Motor neuron (in vitro differentiated cells): Measurements from ENCODE around the gene S1PR2. TPM values are rescaled to one million over a fixed set of nuclear protein-coding genes. Genes with fewer than 3 reads are reported as not detected.
"Not testable (repeated sequence)": the region's sequence is repeated elsewhere in the genome, so short reads cannot be mapped to it uniquely, and the experiment has no call there.

Experiments used
- ATAC-seq, 8 experiments: fragments of 200-7000 bp; cut with Tn5 transposase; replicated peaks in 6 of 8; 2 replicates each; pipeline ENCODE4 v1.8.0; 2021; ENCODE audit warnings: mild to moderate bottlenecking in 8 of 8, moderate library complexity in 8 of 8
- H3K27ac ChIP-seq, 2 donors: fragments of 250-450 bp; sonication (Bioruptor Pico); 2 replicates each; pipeline ENCODE4 v1.9.0; 2021; ENCODE audit warnings: antibody characterized with exemption in 2 of 2, mild to moderate bottlenecking in 2 of 2, moderate library complexity in 1 of 2
- H3K4me1 ChIP-seq, 2 donors: fragments of 250-450 bp; sonication (Bioruptor Pico); replicated peaks in 1 of 2; 2 replicates each; pipeline ENCODE4 v1.6.1; 2021; ENCODE audit warnings: antibody characterized with exemption in 2 of 2, mild to moderate bottlenecking in 2 of 2, moderate library complexity in 1 of 2
- H3K4me3 ChIP-seq, 5 donors: fragments of 250-450 bp; sonication (Bioruptor Pico); 2 replicates each; pipeline ENCODE4 v1.9.0; 2021; ENCODE audit warnings: antibody characterized with exemption in 5 of 5, mild to moderate bottlenecking in 5 of 5, moderate library complexity in 4 of 5
- WGBS, 10 experiments: fragments of 450-650 bp; shearing (Covaris generic); methylation state at CpG; one replicate each; pipeline ENCODE4 v1.0.0; 2022; 5-methylcytosine and 5-hydroxymethylcytosine counted together
- in situ Hi-C, 9 experiments: fragments of 400-800 bp; cut with MboI; loops; one replicate each; pipeline ENCODE4 v1.15.0; 2021; ENCODE audit warnings: low sequenced_read_pairs in 9 of 9, low pct_unique_long_range_greater_than_20kb in 2 of 9; ENCODE audit not compliant: unreplicated experiment in 9 of 9
- total RNA-seq, 8 experiments: library from RNA; unstranded; fragments of 300-600 nt; gene quantifications; 2 replicates each; pipeline versions ENCODE4 v1.2.3 to v1.2.4, GENCODE V29; 2022

The S1PR2 gene
- total RNA-seq, 8 experiments from 2014 or later, result 1.5 to 14.8 (median 10.1) TPM

- in situ Hi-C loops, result no loop called here
- H3K27ac ChIP-seq, result peak overlapping the region; percentile 85 to 90
- 0 to 4% (median 0%) methylated on average over 1 to 10 of the region's 30 CpGs; no CpG with 5 or more reads in 1 of the 10 experiments for WGBS, 10 experiments
- peaks cover 5 to 7% of the 10 kb centered on the region in 2 donors for H3K4me1 ChIP-seq
- ATAC-seq, result peak; percentile 6 to 45 (median 26)
- peak overlapping the region; percentile 92 to 100 (median 99) for H3K4me3 ChIP-seq
Observed at GRCh38 chr19:10193790-10194499, 37.2 kb downstream of the S1PR2 start.

- WGBS, 10 experiments, result 70 to 100% (median 100%) methylated on average over 1 to 6 of the region's 6 CpGs
Observed at GRCh38 chr19:10192922-10193321, 38.2 kb downstream of the S1PR2 start.

GRCh38 chr19:10191347-10191746 lies 39.8 kb downstream of the S1PR2 start:
- in situ Hi-C loops, result no loop called here
- H3K4me1 ChIP-seq, result peaks cover 5 to 7% of the 10 kb centered on the region in 2 donors
- H3K27ac ChIP-seq, result no peak overlapping the region
- WGBS, 10 experiments, result 40 to 100% (median 100%) methylated on average over 1 to 2 of the region's 2 CpGs; no CpG with 5 or more reads in 6 of the 10 experiments
- no peak for ATAC-seq
- no peak overlapping the region for H3K4me3 ChIP-seq

More at GRCh38 chr19:10192922-10193321, 38.2 kb downstream of the S1PR2 start:
- no peak overlapping the region for H3K27ac ChIP-seq
- no peak for ATAC-seq
- H3K4me1 ChIP-seq, result peaks cover 5 to 7% of the 10 kb centered on the region in 2 donors
- no peak overlapping the region for H3K4me3 ChIP-seq
- in situ Hi-C loops, result no loop called here

GRCh38 chr19:10190026-10190425 lies 41.1 kb downstream of the S1PR2 start:
- WGBS, 10 experiments, result 83 to 100% (median 100%) methylated on average over 2 to 5 of the region's 5 CpGs; no CpG with 5 or more reads in 2 of the 10 experiments
- in situ Hi-C loops, result no loop called here
- ATAC-seq, result no peak
- Histone ChIP-seq H3K4me1 (peaks cover 5 to 7% of the 10 kb centered on the region in 2 donors), H3K4me3 (no peak overlapping the region), H3K27ac (no peak overlapping the region)

- no peak overlapping the region for H3K27ac ChIP-seq
- H3K4me3 ChIP-seq, result no peak overlapping the region
- 90 to 100% (median 100%) methylated on average over 1 to 3 of the region's 5 CpGs; no CpG with 5 or more reads in 3 of the 10 experiments for WGBS, 10 experiments
- peaks cover 5 to 7% of the 10 kb centered on the region in 2 donors for H3K4me1 ChIP-seq
- in situ Hi-C loops, result no loop called here
- no peak for ATAC-seq
Observed at GRCh38 chr19:10189616-10190015, 41.5 kb downstream of the S1PR2 start.

GRCh38 chr19:10187315-10187714 lies 43.8 kb downstream of the S1PR2 start:
- WGBS, 10 experiments, result 76 to 100% (median 100%) methylated on average over 1 to 5 of the region's 11 CpGs; no CpG with 5 or more reads in 2 of the 10 experiments
- Histone ChIP-seq H3K4me3 (no peak overlapping the region), H3K27ac (no peak overlapping the region), H3K4me1 (no peaks in the 10 kb centered on the region)
- no peak for ATAC-seq
- in situ Hi-C loops, result no loop called here

- Histone ChIP-seq H3K4me1 (no peaks in the 10 kb centered on the region), H3K4me3 (no peak overlapping the region), H3K27ac (no peak overlapping the region)
- no peak for ATAC-seq
- 100% methylated on average over 1 to 2 of the region's 5 CpGs; no CpG with 5 or more reads in 6 of the 10 experiments for WGBS, 10 experiments
- in situ Hi-C loops, result no loop called here
Observed at GRCh38 chr19:10184636-10185035, 46.5 kb downstream of the S1PR2 start.

GRCh38 chr19:10183926-10184325 lies 47.2 kb downstream of the S1PR2 start:
- no peak overlapping the region for H3K27ac ChIP-seq
- in situ Hi-C loops, result no loop called here
- no peaks in the 10 kb centered on the region for H3K4me1 ChIP-seq
- ATAC-seq, result no peak
- WGBS, 10 experiments, result 92 to 94% (median 94%) methylated on average over 2 to 3 of the region's 3 CpGs; no CpG with 5 or more reads in 7 of the 10 experiments
- no peak overlapping the region for H3K4me3 ChIP-seq

- H3K4me1 ChIP-seq, result no peaks in the 10 kb centered on the region
- in situ Hi-C loops, result no loop called here
- WGBS, 10 experiments, result 56 to 100% (median 95%) methylated on average over 1 to 9 of the region's 10 CpGs; no CpG with 5 or more reads in 3 of the 10 experiments
- H3K27ac ChIP-seq, result no peak overlapping the region
- no peak overlapping the region for H3K4me3 ChIP-seq
- ATAC-seq, result no peak
Observed at GRCh38 chr19:10182847-10183246, 48.3 kb downstream of the S1PR2 start.

GRCh38 chr19:10182076-10182475 lies 49.1 kb downstream of the S1PR2 start:
- no peak for ATAC-seq
- in situ Hi-C loops, result no loop called here
- WGBS, 10 experiments, result 100% methylated on average over 1 of the region's 1 CpG; no CpG with 5 or more reads in 5 of the 10 experiments
- H3K27ac ChIP-seq, result no peak overlapping the region
- H3K4me3 ChIP-seq, result no peak overlapping the region
- H3K4me1 ChIP-seq, result no peaks in the 10 kb centered on the region

- H3K4me3 ChIP-seq, result no peak overlapping the region
- in situ Hi-C loops, result no loop called here
- no peak for ATAC-seq
Observed at GRCh38 chr19:10180459-10180858, 50.7 kb downstream of the S1PR2 start.

GRCh38 chr19:10180024-10180423 lies 51.1 kb downstream of the S1PR2 start:
- ATAC-seq, in situ Hi-C loops, H3K4me1 ChIP-seq, H3K27ac ChIP-seq, H3K4me3 ChIP-seq: not testable (repeated sequence)
- 95 to 100% (median 100%) methylated on average over 1 to 4 of the region's 6 CpGs; no CpG with 5 or more reads in 4 of the 10 experiments for WGBS, 10 experiments

More at GRCh38 chr19:10180459-10180858, 50.7 kb downstream of the S1PR2 start:
- WGBS, 10 experiments, result 76 to 100% (median 96%) methylated on average over 1 to 7 of the region's 7 CpGs
- no peaks in the 10 kb centered on the region for H3K4me1 ChIP-seq
- H3K27ac ChIP-seq, result no peak overlapping the region

GRCh38 chr19:10173527-10173926 lies 57.6 kb downstream of the S1PR2 start:
- Histone ChIP-seq H3K4me1 (no peaks in the 10 kb centered on the region), H3K4me3 (no peak overlapping the region), H3K27ac (no peak overlapping the region)
- ATAC-seq, result peak in 1 of 8 experiments; percentile 49
- 10 to 98% (median 86%) methylated on average over 1 to 8 of the region's 9 CpGs; no CpG with 5 or more reads in 1 of the 10 experiments for WGBS, 10 experiments
- in situ Hi-C loops, result no loop called here
